Activated CD4-positive, alpha-beta T cell treated with anti-CD3 and anti-CD28 coated beads, Interleukin-2, Interleukin-4, amounts not matched to agents 100 ng/mL and 50 ng/mL, durations not matched to agents 16 hours and 8 hours (primary cell): ENCODE measurements around the gene ELL.

ENCODE experiments used
- DNase-seq: peaks from one replicate; pipeline ENCODE4 v3.0.0-alpha.2; 2020; ENCODE audit warnings: low spot score

The ELL gene

GRCh38 chr19:18397242-18398202 is 124.3 kb downstream of the ELL start, which contains the start of gene LRRC25:
LRRC25 (minus strand) TSS chr19:18397622; CDS start chr19:18396963, 659 bp downstream.
- DNase-seq: no peak

GRCh38 chr19:18396471-18397241 is 125.2 kb downstream of the ELL start:
- DNase-seq: no peak

- DNase-seq: no peak
Measured at GRCh38 chr19:18393836-18394235, 128.0 kb downstream of the ELL start.

- DNase-seq: no peak
Measured at GRCh38 chr19:18392926-18393325, 128.9 kb downstream of the ELL start.
